HG03196 (cell line): ENCODE data around the gene ADAMTS8.

ENCODE experiments used
- ATAC-seq: cut with Tn5 transposase; IDR thresholded peaks from one replicate; pipeline ENCODE4 v1.9.1; 2021; ENCODE audit not compliant: unreplicated experiment

Gene ADAMTS8, protein sequence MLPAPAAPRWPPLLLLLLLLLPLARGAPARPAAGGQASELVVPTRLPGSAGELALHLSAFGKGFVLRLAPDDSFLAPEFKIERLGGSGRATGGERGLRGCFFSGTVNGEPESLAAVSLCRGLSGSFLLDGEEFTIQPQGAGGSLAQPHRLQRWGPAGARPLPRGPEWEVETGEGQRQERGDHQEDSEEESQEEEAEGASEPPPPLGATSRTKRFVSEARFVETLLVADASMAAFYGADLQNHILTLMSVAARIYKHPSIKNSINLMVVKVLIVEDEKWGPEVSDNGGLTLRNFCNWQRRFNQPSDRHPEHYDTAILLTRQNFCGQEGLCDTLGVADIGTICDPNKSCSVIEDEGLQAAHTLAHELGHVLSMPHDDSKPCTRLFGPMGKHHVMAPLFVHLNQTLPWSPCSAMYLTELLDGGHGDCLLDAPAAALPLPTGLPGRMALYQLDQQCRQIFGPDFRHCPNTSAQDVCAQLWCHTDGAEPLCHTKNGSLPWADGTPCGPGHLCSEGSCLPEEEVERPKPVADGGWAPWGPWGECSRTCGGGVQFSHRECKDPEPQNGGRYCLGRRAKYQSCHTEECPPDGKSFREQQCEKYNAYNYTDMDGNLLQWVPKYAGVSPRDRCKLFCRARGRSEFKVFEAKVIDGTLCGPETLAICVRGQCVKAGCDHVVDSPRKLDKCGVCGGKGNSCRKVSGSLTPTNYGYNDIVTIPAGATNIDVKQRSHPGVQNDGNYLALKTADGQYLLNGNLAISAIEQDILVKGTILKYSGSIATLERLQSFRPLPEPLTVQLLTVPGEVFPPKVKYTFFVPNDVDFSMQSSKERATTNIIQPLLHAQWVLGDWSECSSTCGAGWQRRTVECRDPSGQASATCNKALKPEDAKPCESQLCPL

GRCh38 chr11:130428316-130429119 is at the start of gene ADAMTS8:
TSS of gene ADAMTS8 (minus strand) at chr11:130428609. CDS start at chr11:130428286, 323 bp downstream.
- ATAC-seq: no peak

GRCh38 chr11:130477586-130478203 is 49.3 kb upstream of the ADAMTS8 start:
- ATAC-seq: no peak

- no peak for ATAC-seq
Measured at GRCh38 chr11:130476922-130477491, 48.6 kb upstream of the ADAMTS8 start.

GRCh38 chr11:130476200-130476921 is 48.0 kb upstream of the ADAMTS8 start:
- no peak for ATAC-seq

DNA sequence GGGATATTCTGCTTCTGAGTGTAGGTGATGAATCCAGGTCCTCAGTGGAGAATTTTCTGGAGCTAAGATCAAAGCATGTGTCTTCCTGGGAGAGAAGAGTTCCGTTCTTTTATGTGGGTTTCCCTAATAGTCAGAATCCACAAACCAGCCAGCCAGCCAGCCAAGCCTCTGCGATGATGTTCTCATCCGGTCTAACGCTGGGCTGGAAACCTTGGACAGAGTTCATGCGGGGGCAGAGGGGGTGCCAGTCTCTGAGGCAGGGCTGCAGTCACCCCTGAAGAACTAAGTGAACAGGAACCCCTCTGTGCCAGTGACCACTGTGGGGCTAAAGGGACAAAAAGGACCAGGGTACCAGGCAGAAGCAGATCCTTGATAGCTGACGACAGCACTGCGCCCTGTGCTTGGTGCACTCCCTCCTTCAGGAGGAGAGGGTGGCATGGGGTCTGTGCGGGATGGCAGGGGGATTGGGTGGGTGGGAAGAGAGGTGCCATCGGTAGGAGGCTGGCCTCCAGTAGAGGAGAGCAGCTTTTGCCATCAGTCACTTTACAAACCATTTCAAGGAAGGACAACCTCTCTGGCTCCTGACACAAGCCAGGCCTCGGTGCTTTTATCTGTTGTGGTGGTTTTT is 47.1 kb upstream of the ADAMTS8 start:
- ATAC-seq: no peak

DNA sequence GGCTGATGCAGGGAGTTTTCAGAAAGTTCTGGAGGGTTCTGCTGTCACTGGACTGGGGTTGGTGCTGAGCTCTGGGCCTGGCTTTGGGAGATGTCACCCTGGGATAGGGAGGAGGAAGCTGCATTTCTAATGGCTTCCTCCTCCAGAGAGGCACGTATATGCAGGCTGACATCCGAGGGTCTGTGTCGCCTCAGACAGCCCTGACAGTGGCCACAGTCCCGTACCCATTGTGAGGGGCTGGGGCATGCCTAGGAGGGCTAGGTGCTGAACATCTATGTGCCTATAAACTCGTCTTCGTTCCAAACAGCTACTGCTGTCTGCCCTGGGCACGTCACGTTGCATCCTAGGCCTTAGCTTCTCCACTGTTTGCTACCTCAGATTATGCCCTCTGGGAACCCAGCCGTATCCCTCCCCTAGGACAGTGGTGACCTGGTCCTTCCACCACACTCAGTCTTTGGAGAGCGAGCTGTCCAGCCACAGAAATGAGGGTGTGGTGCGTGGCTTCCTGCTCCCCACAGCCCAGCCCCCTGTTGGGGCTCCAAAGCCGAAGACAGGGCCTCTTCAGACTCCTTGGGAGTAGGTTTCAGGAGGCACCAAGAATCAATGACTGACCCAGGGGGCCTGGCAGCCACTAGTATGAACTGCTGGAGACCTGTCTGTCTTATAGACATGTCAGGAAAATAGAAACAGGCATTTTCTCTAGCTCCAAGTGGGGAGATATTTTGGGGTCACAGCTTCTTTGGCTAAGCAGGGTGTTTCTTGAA is 46.4 kb upstream of the ADAMTS8 start:
- no peak for ATAC-seq

DNA sequence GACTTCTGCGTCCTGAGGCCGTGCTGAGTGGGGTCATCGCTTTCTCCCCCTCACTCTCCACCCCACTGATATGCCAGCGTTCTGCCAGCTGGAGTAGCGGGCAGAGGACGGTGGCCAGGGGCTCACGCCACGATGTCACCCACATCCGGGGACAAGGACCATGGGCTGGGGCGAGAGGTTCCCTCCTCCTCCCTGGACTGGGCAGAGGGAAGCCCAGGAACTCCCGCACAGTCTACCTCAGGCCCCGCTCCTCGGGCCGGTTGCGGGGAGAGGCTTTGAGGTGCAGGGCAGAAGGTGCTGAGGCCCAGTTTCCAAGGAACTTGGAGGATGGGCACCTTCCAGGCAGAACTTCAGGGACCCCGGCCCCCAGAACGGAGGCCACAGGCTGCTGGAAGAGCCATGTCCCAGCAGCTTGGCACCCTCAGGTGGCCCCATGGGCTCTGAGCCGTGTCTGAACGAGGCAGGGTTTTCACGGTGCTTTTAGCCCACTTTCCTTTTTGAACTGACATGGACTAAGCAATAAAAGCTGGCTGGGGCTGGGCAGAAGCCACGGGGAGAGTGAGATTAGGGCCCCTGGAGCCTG is 45.5 kb upstream of the ADAMTS8 start:
- ATAC-seq: no peak

GRCh38 chr11:130473056-130473794 is 44.8 kb upstream of the ADAMTS8 start:
- no peak for ATAC-seq

DNA sequence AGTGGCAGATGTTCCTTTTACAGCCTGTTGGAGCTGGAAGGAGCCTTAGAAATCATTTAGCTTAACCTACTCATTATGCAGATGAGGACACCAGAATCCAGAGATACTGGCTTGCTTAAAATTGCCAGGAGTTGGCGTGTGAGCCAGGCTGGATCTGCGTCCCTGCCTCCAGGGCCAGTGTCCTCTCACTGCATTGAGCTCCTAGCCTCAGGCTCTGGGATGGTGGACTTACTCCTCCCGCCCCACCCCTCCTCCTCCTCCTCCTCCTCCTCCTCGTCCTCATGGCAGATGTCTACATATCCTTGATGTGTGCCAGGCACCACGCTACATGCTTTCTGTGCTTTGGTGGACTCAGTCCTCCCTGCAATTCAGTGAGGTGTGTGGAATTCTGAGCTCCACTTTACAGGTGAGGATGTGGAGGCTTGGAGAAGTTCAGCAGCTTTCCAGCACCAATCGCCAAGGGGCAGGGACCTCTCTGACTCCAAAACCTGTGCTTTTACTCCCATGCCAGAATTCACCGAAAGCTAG is 44.1 kb upstream of the ADAMTS8 start:
- ATAC-seq: no peak

- ATAC-seq: no peak
Measured at GRCh38 chr11:130471731-130472433, 43.5 kb upstream of the ADAMTS8 start.

GRCh38 chr11:130470832-130471706 is 42.7 kb upstream of the ADAMTS8 start:
- no peak for ATAC-seq

DNA sequence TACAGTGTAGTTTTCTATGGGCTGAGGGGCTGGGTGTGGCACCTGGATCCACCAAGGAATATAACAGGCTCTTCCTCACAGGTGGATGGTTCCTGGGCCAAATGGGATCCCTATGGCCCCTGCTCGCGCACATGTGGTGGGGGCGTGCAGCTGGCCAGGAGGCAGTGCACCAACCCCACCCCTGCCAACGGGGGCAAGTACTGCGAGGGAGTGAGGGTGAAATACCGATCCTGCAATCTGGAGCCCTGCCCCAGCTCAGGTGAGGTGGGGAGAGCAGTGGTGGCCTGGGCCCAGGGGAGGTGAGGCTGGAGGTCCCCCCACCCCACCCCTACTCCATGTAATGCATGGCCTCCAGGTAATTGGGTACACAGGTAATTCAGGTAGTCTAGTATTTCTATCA is 40.8 kb upstream of the ADAMTS8 start:
- ATAC-seq: no peak

- ATAC-seq: no peak
Measured at GRCh38 chr11:130467116-130467900, 38.9 kb upstream of the ADAMTS8 start.

- ATAC-seq: no peak
Measured at GRCh38 chr11:130465263-130465662, 36.9 kb upstream of the ADAMTS8 start.

DNA sequence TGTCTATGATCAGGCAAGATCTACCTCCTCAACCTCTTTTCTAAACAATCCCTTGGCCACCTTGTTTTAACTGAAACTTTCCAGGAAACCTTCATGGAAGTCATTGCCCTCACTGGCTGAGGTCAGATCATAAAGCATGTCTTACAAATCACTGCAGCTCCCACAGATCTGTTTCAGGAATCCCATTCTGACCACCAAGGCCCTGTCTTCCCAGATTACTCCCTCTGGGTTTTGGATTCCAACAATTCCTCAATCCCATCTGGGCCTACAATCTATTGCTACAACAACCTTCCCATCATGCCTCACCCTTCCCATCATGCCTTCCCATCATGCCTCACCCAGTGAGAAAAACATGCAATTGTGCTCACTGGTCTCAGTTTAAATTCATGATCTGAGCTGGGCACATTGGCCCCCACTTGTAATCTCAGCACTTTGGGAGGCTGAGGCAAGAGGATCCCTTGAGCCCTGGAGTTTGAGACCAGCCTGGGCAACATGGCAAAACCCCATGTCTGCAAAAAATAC is 35.9 kb upstream of the ADAMTS8 start:
- no peak for ATAC-seq
